HG02571 (cell line): ENCODE measurements around the gene RNU1-3.
A peak's percentile ranks its signal among the peaks of the same experiment; 100 is the strongest.
"Not testable (repeated sequence)": the region's sequence is repeated elsewhere in the genome, so short reads cannot be mapped to it uniquely, and the experiment has no call there.

ENCODE experiments used
- ATAC-seq: cut with Tn5 transposase; IDR thresholded peaks from one replicate; pipeline ENCODE4 v1.9.1; 2021; ENCODE audit warnings: mild to moderate bottlenecking, moderate library complexity; ENCODE audit not compliant: unreplicated experiment

The RNU1-3 gene

DNA sequence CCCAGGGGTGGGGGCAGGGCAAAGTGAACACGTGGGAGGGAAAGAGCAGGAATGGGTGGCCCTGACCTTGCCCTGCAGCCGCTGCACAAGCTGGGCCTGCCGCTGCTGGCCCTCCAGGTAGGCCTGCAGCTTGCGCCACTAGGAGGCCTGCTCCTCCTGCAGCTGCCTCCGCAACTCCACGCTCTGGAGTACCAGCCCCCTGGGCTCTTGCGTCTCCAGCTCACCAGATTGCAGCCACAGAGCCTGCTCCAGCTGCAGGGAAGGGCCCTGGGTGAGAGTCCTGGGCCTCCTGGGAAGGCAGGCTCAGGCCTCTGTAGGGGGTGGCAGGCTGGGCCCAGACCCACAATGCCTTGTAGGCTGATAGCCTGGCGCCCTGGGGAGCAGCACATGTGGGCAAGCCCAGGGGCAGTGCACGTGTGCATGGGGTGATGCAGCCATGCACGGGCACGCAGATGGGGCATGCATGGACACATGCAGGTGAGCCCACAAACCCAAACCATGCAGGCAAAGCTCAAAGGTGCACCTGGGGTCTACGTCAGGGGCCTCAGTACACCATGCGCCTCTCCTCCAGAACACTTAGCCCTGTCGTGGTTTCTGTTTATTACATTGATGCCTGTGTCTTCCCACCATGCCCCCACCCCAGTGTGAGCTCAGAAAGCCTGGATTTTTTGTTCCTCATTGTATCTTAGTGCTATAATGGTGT lies 9.6 kb downstream of the RNU1-3 start:
- ATAC-seq: not testable (repeated sequence)

DNA sequence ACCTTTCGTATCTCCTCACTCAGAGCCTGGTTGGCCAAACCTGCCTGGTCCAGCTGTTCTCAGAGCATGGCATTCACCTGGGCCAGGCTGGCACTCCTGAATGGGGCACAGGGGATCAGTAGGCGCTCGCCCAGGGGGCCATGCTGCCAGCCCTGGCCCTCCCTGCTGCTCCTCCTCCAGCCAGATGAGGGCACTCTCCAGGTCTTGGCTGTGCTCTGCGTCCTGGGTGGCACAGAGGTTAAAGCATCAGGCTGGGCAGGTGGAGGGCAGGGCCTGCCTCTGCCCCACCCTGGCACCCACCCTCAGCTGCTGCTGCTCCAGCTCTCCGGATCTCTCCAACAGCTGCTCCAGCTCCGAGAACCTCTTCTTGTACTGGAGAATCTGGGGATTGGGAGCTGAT lies 10.2 kb downstream of the RNU1-3 start:
- ATAC-seq: not testable (repeated sequence)

DNA sequence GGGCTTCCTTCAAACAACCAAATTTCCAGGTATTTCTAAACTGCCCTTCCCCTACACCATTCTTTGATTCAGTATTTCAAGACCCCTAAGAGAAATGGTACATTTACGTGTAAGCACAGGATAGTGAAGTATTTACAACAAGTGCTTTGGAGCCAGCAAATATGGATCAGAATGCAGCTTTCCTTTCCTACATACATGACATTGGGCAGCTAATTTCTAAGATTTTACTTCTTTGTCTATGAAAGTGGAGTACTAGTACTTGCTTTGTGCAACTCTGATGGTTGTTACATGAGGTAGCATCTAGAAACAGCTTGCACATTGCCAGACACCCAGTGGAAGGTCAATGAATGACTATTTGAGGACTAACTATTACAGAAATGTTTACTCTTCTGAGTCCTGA lies 15.2 kb downstream of the RNU1-3 start:
- ATAC-seq: not testable (repeated sequence)

DNA sequence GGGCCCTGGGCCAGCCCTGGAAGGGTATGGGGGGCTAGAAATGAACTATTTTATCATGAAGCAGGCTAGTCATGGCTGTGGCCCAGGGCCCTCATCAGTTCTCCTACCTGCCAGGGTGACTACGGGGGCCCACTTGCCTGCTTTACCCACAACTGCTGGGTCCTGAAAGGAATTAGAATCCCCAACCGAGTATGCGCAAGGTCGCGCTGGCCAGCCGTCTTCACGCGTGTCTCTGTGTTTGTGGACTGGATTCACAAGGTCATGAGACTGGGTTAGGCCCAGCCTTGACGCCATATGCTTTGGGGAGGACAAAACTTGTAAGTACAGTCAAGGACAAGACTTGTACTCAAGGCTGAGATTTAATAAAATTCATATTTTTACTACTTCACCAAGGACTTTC lies 16.8 kb downstream of the RNU1-3 start:
- ATAC-seq: not testable (repeated sequence)

DNA sequence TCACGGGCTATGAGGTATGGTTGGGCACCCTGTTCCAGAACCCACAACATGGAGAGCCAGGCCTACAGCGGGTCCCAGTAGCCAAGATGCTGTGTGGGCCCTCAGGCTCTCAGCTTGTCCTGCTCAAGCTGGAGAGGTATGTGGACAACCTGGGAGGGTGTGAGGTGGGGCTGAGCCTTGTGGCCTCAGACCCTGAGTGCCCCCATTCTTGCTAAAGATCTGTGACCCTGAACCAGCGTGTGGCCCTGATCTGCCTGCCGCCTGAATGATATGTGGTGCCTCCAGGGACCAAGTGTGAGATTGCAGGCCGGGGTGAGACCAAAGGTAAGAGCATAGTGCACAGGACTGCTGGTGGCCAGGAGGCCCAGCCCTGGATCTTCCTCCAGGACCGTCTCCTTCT lies 17.4 kb downstream of the RNU1-3 start:
- ATAC-seq: not testable (repeated sequence)

DNA sequence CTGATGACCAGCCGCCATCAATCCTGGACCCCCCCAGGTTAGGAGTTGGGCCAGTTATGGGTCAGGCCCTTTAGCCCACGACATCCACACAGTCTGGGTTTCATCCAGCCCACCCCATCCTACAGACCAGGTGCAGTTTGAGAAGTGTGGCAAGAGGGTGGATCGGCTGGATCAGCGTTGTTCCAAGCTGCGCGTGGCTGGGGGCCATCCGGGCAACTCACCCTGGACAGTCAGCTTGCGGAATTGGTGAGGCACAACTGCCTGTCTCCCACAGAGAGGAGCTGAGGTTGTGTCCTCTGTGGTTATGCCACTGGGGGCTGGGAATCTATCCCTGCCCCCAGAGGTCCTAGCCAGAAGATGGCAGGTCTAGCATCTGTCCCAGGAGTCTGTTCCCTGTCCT lies 18.0 kb downstream of the RNU1-3 start:
- ATAC-seq: not testable (repeated sequence)

DNA sequence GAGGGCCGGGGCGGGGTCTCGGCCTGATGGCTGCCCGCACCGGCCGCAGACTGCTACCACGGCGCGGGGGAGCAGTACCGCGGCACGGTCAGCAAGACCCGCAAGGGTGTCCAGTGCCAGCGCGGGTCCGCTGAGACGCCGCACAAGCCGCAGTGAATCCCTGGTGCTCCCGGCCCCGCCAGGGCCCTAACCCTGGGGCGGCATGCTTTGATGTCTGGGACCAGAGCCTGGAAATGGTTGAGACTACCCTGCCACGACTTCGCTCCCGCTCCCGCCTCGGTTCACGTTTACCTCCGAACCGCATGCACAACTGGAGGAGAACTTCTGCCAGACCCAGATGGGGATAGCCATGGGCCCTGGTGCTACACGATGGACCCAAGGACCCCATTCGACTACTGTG lies 18.5 kb downstream of the RNU1-3 start:
- not testable (repeated sequence) for ATAC-seq

DNA sequence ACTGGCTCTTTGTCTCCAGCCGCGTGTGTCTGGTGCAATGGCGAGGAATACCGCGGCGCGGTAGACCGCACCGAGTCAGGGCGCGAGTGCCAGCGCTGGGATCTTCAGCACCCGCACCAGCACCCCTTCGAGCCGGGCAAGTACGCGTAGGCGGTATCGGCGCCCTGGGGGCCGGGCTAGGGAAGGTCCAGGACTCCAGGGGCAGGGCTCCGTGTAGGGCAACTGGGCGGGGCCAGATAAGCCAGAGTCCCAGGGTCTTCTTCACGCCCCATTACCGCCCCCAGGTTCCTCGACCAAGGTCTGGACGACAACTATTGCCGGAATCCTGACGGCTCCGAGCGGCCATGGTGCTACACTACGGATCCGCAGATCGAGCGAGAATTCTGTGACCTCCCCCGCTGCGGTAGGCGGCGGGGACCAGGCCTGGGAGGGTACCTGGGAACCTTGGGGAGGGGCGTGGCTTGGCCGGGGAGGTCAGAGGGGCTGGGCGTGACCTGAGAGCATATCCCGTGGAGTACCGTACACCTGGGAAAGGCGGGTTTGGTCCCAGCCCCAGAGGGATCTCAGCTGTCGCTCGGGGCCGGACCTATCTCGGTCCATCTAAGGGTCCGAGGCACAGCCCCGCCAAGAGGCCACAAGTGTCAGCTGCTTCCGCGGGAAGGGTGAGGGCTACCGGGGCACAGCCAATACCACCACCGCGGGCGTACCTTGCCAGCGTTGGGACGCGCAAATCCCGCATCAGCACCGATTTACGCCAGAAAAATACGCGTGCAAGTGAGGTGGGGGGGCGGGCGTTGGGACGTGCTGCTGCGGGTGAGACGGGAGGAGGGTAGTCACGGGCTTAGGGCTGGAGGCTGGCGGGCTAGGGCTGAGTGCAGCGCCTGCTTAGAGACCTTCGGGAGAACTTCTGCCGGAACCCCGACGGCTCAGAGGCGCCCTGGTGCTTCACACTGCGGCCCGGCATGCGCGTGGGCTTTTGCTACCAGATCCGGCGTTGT lies 19.3 kb downstream of the RNU1-3 start:
- ATAC-seq: not testable (repeated sequence)

DNA sequence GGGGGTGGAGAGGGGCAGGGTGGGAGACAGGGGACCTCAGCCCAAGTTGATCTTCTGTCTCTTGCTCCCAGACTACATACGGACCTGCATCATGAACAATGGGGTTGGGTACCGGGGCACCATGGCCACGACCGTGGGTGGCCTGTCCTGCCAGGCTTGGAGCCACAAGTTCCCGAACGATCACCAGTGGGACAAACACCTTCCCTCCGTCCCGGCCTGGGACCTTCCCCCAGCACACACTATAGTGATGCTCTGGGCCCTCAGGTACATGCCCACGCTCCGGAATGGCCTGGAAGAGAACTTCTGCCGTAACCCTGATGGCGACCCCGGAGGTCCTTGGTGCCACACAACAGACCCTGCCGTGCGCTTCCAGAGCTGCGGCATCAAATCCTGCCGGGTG lies 20.0 kb downstream of the RNU1-3 start:
- not testable (repeated sequence) for ATAC-seq

DNA sequence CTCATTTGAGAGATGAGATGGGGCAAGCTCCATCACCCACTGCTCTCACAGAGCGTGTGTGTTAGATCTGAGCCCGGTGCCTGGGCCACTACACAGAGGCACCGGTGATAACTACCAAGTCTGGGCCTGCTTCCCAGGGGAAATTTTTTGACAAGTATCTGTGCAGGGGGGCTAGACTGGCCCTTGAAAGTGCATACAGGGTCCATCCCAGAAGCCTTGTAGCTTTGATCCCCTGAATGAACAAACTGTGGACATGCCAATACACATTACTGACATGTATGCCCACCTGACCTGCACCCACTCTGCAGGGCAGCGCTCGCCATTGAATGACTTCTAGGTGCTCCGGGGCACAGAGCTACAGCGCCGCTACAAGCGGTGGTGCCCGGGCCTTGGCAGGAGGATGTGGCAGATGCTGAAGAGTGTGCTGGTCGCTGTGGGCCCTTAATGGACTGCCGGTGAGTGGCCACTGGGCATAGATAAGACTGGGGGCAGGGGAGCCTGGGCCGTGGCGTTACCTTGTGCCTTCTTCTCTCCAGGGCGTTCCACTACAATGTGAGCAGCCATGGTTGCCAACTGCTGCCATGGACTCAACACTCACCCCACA lies 20.6 kb downstream of the RNU1-3 start:
- not testable (repeated sequence) for ATAC-seq

DNA sequence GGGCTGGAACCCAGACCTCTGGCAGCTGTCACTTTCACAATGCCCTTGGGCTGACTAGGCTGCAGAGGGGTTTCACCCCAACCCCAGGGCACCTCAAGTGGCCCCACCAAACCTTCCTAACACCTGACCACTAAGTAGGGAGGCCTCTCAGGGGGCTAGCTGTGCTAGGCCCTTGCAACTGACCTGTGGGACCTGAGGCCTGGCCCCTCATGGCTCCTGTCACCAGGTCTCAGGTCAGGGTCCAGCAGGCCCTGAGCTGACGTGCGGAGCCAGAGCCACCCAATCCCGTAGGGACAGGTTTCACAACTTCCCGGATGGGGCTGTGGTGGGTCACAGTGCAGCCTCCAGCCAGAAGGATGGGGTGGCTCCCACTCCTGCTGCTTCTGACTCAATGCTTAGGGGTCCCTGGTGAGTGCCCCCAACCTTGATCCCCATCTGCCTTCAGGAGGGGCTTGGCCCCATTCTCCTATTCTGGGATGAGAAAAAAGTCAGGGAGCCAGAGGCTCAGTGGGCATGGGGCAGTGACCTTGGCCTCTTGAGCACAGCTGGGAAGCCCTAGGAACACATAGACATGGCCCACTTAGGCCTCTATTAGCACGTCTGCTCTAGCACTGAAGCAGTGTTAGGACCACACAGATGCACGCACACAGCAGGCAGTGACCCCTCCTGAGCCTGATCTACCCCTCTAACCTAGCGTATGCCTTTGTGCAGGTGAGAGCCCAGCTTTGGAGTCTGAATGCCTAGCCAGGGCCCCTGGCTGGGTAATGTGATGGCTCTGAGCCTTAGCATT lies 21.3 kb downstream of the RNU1-3 start:
- ATAC-seq: not testable (repeated sequence)

DNA sequence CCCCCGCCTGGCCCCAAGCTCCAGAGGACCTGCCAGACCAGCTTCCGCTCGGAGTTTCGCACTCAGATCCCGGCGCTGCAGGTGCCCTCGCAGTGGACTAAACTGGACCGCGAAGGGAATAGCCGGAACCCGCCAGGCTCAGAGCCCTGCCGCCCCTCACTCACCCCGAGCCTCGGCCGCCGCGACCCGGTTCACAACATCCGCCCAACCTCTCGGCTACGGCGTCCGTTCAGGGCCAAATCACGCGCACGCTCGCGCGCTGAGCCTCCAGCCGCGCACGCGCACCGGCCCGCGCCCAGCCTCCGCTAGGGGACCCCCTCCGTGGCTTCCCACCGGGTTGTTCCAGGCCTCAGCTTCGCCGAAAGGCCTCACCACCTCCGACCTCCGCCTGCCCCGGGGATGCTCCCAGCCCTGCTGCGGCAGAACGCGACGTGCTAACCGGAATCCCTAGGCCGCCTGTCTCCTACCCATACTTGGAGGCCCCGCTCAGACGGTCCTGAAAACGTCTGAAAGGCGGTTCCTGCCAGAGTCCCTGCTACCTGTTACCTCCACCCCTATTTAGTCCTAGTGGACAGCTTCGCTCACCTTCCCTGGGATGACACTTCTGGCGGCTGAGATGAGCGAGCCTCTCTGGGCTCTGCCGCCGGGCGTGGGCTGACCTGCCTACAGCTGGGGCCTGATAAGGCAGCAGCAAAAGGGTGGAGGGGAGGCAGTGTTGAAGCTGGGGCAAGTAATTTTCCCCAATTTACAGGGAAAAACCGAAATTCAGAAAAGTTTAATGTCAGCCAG lies 22.1 kb downstream of the RNU1-3 start:
- ATAC-seq: peak; percentile 68

DNA sequence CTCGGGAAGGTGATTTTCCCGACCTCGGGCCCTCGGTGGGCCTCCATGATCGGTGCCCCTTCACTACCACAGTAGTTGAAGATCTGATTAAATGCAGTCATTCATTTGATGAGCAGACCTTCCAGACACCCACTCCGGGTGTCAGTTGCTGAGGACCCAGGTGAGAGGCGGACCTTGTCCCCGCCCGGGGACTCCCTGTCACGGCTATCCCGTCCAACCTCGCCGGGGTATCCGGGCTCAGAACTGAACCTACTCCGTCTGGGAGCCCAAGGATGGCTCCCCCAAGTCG lies 22.6 kb downstream of the RNU1-3 start:
- ATAC-seq: peak; percentile 31

DNA sequence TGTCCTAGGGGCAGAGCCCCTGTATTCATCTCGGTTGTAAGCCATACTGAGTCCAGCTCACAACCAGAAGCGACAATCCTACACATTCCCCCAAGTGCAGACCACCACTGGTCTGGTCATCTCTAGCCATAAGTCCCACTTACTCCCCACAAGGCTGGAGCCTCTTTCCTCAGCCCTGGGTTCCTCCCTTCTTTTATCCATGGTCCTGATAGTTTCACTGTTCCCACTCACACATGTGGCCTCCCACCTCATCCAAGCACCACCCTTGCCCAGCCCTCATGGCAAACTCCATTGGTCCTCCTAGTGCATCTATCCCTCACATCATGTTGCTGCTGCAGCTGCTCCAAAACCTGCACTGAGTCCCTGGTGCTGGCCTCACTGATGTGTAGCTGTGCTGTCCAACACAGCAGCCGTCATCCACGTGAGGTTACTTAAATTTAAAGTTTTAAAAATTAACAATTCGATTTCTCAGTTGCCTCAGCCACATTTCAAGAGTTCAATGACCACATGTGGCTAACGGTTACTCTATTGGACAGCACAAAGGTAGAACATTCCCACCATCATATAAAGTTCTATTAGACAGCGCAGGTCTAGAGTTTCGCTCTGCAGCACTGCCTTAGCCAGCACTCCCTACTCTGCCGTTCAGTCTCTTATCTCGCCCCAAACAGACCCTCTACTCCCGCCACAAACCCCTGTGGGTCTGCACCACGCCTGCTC lies 23.1 kb downstream of the RNU1-3 start:
- ATAC-seq: peak; percentile 8

DNA sequence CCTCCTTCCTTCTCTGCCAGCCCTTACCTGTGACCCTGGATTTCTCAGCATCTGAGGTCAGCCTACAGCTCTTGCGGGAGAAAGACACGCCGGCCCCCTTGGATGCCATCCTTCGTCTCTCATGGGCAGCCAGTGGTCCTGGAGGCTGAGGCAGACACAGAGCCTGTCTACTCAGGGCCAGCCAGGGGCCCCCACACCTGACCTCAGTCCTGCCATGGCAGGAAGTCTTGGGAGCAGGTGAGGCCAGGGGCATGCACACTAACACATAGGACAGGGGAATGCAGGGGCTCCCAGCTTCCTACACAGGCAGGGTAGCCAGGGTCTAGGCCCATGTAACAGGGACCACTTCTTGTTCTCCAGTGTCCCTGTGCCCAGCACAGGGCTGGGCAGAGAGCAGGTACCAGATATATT lies 23.7 kb downstream of the RNU1-3 start:
- not testable (repeated sequence) for ATAC-seq

DNA sequence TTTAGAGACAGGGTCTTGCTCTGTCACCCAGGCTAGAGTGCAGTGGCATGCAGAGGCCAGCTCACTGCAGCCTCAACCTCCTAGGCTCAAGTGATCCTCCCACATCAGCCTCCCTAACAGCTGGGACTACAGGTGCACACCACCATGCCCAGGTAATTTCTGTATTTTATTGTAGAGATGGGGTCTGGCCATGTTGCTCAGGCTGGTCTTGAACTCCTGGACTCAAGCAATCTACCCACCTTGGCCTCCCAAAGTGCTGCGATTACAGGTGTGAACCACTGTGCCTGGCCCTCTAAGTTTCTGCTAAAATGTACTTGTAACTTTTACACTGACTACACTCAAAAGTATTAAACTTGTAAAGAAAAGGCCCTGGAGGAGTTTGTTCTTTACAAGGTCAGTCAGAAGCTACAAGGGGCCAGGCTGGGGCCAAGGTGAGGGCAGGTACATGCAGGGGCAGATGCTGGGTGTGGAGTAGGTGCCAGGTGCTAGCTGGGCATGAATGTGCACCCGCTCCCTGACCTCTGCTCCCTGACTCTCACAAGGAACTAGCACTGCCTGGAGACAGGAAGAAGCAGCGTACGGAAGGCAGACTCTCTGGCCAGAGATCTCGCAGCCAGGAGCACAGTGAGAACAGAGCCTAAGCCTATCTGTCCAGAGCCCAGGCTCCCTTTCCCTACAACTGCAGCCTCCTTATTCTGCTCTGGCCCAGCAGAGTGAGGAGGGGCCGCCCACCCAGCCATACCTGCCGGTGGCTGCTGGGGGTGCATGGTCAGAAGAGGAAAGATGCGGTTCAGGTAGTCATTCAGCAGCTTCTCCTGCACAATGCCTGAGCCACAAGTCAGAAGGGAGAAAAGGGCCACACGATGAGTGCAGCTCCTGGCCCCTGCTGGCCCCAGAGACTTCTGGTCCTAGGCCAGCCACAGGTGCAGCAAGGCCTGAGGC lies 24.5 kb downstream of the RNU1-3 start:
- ATAC-seq: not testable (repeated sequence)

DNA sequence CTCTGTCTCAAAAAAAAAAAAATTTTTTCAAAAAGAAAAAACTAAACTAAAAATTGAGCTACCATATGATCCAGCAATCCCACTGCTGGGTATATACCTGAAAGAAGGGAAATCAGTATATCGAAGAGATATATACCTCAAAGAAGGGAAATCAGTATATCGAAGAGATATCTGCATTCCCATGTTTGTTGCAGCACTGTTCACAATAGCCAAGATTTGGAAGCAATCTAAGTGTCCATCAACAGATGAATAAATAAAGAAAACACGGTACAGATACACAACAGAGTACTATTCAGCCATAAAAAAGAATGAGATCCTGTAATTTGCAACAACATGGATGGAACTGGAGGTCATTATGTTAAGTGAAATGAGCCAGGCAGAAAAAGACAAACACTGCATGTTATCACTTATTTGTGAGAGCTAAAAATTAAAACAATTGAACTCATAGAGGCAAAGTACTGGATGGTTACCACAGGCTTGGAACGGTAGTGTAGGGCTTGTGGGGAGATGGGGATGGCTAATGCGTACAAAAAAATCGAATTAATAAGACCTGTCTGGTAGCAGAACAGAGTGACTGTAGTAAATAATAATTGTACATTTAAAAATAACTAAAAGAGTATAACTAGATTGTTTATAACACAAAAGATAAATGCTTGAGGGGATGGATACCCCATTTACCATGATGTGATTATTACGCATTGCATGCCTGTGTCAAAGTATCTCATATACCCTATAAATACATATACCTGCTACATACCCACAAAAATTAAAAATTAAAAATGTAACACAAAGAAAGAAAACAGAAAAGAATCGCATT lies 25.4 kb downstream of the RNU1-3 start:
- not testable (repeated sequence) for ATAC-seq
